GM23338 (cell line): ENCODE data around the gene TEX10. TPM values are rescaled to one million over a fixed set of nuclear protein-coding genes. Genes with fewer than 3 reads are reported as not detected.

Experiments
- ATAC-seq: fragments of 200-7000 bp; cut with Tn5 transposase; 3 replicates; pipeline ENCODE4 v1.9.1; 2020
- DNase-seq: peaks from one replicate; pipeline ENCODE4 v3.0.0-alpha.2; 2015; ENCODE audit warnings: low spot score
- H2AFZ ChIP-seq: fragments of 200-600 bp; sonication (generic); 2 replicates; pipeline ENCODE4 v1.8.0; 2016; ENCODE audit warnings: antibody characterized with exemption, mild to moderate bottlenecking, moderate library complexity
- H3F3A ChIP-seq: fragments of 200-600 bp; sonication (generic); replicated peaks from 2 replicates; pipeline ENCODE4 v1.8.0; 2017; ENCODE audit warnings: antibody characterized with exemption, mixed run types, low read depth
- H3K27ac ChIP-seq: fragments of 200-600 bp; sonication (generic); 2 replicates; pipeline ENCODE4 v1.6.1; 2016; ENCODE audit warnings: low read depth
- H3K27me3 ChIP-seq: fragments of 200-600 bp; sonication (generic); 2 replicates; pipeline ENCODE4 v1.8.0; 2016; ENCODE audit warnings: mild to moderate bottlenecking, mixed run types, moderate library complexity; ENCODE audit not compliant: insufficient read depth
- H3K36me3 ChIP-seq: fragments of 200-600 bp; sonication (generic); 2 replicates; pipeline ENCODE4 v1.8.0; 2016; ENCODE audit warnings: mild to moderate bottlenecking; ENCODE audit not compliant: insufficient read depth
- H3K4me1 ChIP-seq: fragments of 200-600 bp; sonication (generic); 2 replicates; pipeline ENCODE4 v1.8.0; 2016; ENCODE audit warnings: mild to moderate bottlenecking, moderate library complexity; ENCODE audit not compliant: insufficient read depth
- H3K4me2 ChIP-seq: fragments of 200-600 bp; sonication (generic); 2 replicates; pipeline ENCODE4 v1.7.1; 2017; ENCODE audit warnings: mixed run types
- H3K4me3 ChIP-seq: fragments of 200-600 bp; sonication (generic); 2 replicates; pipeline ENCODE4 v1.6.1; 2016; ENCODE audit warnings: mixed run types
- H3K79me2 ChIP-seq: fragments of 200-600 bp; sonication (generic); replicated peaks from 2 replicates; pipeline ENCODE4 v1.8.0; 2017; ENCODE audit warnings: mild to moderate bottlenecking; ENCODE audit not compliant: insufficient read depth
- H3K9me2 ChIP-seq: fragments of 200-600 bp; sonication (generic); 2 replicates; pipeline ENCODE4 v1.8.0; 2017; ENCODE audit not compliant: insufficient read depth
- H4K20me1 ChIP-seq: fragments of 200-600 bp; sonication (generic); replicated peaks from 2 replicates; pipeline ENCODE4 v1.8.0; 2017; ENCODE audit warnings: mild to moderate bottlenecking; ENCODE audit not compliant: insufficient read depth
- H3K27ac Mint-ChIP-seq: 2 replicates; pipeline ENCODE4 v1.8.0; 2020; ENCODE audit warnings: inconsistent platforms, mild to moderate bottlenecking, moderate library complexity, mixed read lengths
- H3K27me3 Mint-ChIP-seq: 3 replicates; pipeline ENCODE4 v1.8.0; 2022; ENCODE audit warnings: low read depth, mild to moderate bottlenecking, moderate library complexity, mixed read lengths, inconsistent platforms; ENCODE audit not compliant: insufficient read depth, poor library complexity
- H3K36me3 Mint-ChIP-seq: 3 replicates; pipeline ENCODE4 v1.8.0; 2021; ENCODE audit warnings: low read depth, mild to moderate bottlenecking, inconsistent platforms, moderate library complexity, mixed read lengths
- H3K4me1 Mint-ChIP-seq: 3 replicates; pipeline ENCODE4 v1.8.0; 2020; ENCODE audit warnings: mild to moderate bottlenecking, inconsistent platforms, mixed read lengths
- H3K4me3 Mint-ChIP-seq: 3 replicates; pipeline ENCODE4 v1.8.0; 2021; ENCODE audit warnings: moderate library complexity, mild to moderate bottlenecking, inconsistent platforms, mixed read lengths
- H3K9me3 Mint-ChIP-seq: 3 replicates; pipeline ENCODE4 v1.8.0; 2020; ENCODE audit warnings: moderate library complexity, mild to moderate bottlenecking, inconsistent platforms, mixed read lengths
- CTCF ChIP-seq, 2 experiments: fragments of 200-600 bp in 1 of 2; sonication (generic) in 1 of 2; conservative IDR thresholded peaks; 2 replicates each; pipeline versions ENCODE4 v1.5.1 to v1.6.1; 2016 to 2017; ENCODE audit warnings: antibody characterized with exemption in 2 of 2, low read depth in 2 of 2, mild to moderate bottlenecking in 2 of 2, moderate library complexity in 1 of 2
- ETS1 ChIP-seq: IDR thresholded peaks from 2 replicates; pipeline ENCODE4 v1.6.1; 2016; ENCODE audit warnings: antibody characterized with exemption
- EZH2phosphoT487 ChIP-seq: fragments of 200-600 bp; sonication (generic); IDR thresholded peaks from one replicate; pipeline ENCODE4 v1.8.1; 2018; ENCODE audit warnings: antibody characterized with exemption; ENCODE audit not compliant: unreplicated experiment
- NANOG ChIP-seq: IDR thresholded peaks from 2 replicates; pipeline ENCODE4 v1.6.1; 2016; ENCODE audit warnings: antibody characterized with exemption, borderline replicate concordance
- REST ChIP-seq: IDR thresholded peaks from one replicate; pipeline ENCODE4 v1.6.1; 2018; ENCODE audit warnings: antibody characterized with exemption; ENCODE audit not compliant: unreplicated experiment
- STAT1 ChIP-seq: IDR thresholded peaks from one replicate; pipeline ENCODE4 v1.6.1; 2016; ENCODE audit warnings: antibody characterized with exemption; ENCODE audit not compliant: unreplicated experiment
- ZNF114 ChIP-seq: fragments of 250-450 bp; sonication (Bioruptor Pico); IDR thresholded peaks from 2 replicates; pipeline ENCODE4 v1.5.0; 2020; ENCODE audit warnings: mild to moderate bottlenecking, moderate library complexity
- ZNF331 ChIP-seq: fragments of 250-450 bp; sonication (Bioruptor Pico); IDR thresholded peaks from 2 replicates; pipeline ENCODE4 v1.5.0; 2020; ENCODE audit warnings: low read depth, mild to moderate bottlenecking, moderate library complexity
- polyA plus RNA-seq: library from polyadenylated mRNA; unstranded; fragments of >200 nt; fragmentation: Nextera tagmentation; extraction: Ambion mirVana; gene quantifications from 2 replicates; pipeline ENCODE4 v1.2.1, GENCODE V29; 2016
- total RNA-seq: library from RNA; depleted of rRNA; stranded (reverse); fragments of >200 nt; shearing (Covaris generic); gene quantifications from 2 replicates; pipeline ENCODE4 v1.2.3, GENCODE V29; 2014

Gene TEX10
- total and polyA plus RNA-seq, 2 experiments from 2014 or later = 35.0 to 102 TPM

GRCh38 chr9:100352201-100352726, 478 bp downstream of the TEX10 start:
- Histone ChIP-seq H2AFZ (peak overlapping the region; percentile 19; the same call in 1 of the 2 replicates), H3K9me2 (no peaks in the 10 kb centered on the region), H3K4me3 (peak overlapping the region; percentile 91), H3K27ac (peak overlapping the region; percentile 84), H3K4me1 (peaks cover 22% of the 10 kb centered on the region), H3K27me3 (no peaks in the 10 kb centered on the region), H3K4me2 (peak overlapping the region; percentile 99), H3K36me3 (no peaks in the 10 kb centered on the region; the same call in 1 of the 2 replicates), H3K79me2 (peaks cover 82% of the 10 kb centered on the region), H4K20me1 (peaks cover 32% of the 10 kb centered on the region), H3F3A (no peaks in the 10 kb centered on the region)
- DNase-seq (peak; percentile 47), ATAC-seq (peak; percentile 67)
- no peak for TF ChIP-seq ZNF331 (CRISPR knock-in tag)
- no peak for TF ChIP-seq NANOG
- no peak for TF ChIP-seq EZH2phosphoT487
- TF ChIP-seq STAT1 = no peak
- TF ChIP-seq REST = no peak
- no peak for TF ChIP-seq CTCF (conservative IDR thresholded peaks at IDR 0.05; ENCODE audit: low read depth in 2 of 2)
- TF ChIP-seq ETS1 = no peak
- Mint-ChIP-seq H3K4me3 (peak overlapping the region; percentile 94), H3K27me3 (peaks cover 3% of the 10 kb centered on the region), H3K27ac (peak overlapping the region; percentile 93), H3K9me3 (peaks cover 7% of the 10 kb centered on the region), H3K36me3 (peaks cover 45% of the 10 kb centered on the region), H3K4me1 (peaks cover 34% of the 10 kb centered on the region)

GRCh38 chr9:100351508-100351907, 1.2 kb downstream of the TEX10 start:
- Mint-ChIP-seq H3K4me1 (peaks cover 34% of the 10 kb centered on the region), H3K27ac (no peak overlapping the region), H3K27me3 (peaks cover 3% of the 10 kb centered on the region), H3K36me3 (peaks cover 46% of the 10 kb centered on the region), H3K4me3 (peak overlapping the region; percentile 94), H3K9me3 (peaks cover 7% of the 10 kb centered on the region)
- Histone ChIP-seq H3K4me2 (peak overlapping the region; percentile 99), H3K79me2 (peaks cover 85% of the 10 kb centered on the region), H2AFZ (no peak overlapping the region), H3K27ac (no peak overlapping the region), H3K27me3 (no peaks in the 10 kb centered on the region), H3F3A (no peaks in the 10 kb centered on the region), H4K20me1 (peaks cover 37% of the 10 kb centered on the region), H3K36me3 (no peaks in the 10 kb centered on the region; the same call in 1 of the 2 replicates), H3K4me3 (peak overlapping the region; percentile 91), H3K4me1 (peaks cover 22% of the 10 kb centered on the region), H3K9me2 (no peaks in the 10 kb centered on the region)
- ATAC-seq = no peak
- no peak for DNase-seq
- TF ChIP-seq STAT1 = no peak
- no peak for TF ChIP-seq REST
- no peak for TF ChIP-seq NANOG
- TF ChIP-seq ETS1 = no peak
- no peak for TF ChIP-seq CTCF (conservative IDR thresholded peaks at IDR 0.05; ENCODE audit: low read depth in 2 of 2)
- no peak for TF ChIP-seq ZNF114 (CRISPR knock-in tag)
